Measurements from ENCODE around the gene KCNN2.

The KCNN2 gene

DNA sequence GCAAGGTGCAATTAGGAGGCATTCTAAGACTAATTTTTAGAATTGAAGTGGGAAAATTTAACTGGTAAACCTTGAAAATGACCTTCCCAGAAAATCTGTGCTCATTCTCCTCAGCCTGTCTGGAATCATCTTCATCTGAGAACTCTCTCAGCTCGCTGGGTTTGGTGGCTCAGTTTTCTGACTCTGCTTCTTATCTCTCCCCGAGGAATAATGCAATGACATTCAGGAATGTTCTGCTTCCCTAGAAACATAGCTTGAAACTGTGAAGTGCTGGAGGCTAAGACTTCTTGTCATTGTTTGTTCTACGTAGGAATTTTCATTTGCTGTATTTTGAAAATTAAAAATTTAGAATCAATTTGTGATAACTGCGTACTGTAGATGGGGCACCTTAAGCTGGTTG, 86.6 kb downstream of the KCNN2 start:
- no peak overlapping the region for H3K4me3 ChIP-seq (ENCODE audit: low read length)
- TF ChIP-seq, protein P1, sequence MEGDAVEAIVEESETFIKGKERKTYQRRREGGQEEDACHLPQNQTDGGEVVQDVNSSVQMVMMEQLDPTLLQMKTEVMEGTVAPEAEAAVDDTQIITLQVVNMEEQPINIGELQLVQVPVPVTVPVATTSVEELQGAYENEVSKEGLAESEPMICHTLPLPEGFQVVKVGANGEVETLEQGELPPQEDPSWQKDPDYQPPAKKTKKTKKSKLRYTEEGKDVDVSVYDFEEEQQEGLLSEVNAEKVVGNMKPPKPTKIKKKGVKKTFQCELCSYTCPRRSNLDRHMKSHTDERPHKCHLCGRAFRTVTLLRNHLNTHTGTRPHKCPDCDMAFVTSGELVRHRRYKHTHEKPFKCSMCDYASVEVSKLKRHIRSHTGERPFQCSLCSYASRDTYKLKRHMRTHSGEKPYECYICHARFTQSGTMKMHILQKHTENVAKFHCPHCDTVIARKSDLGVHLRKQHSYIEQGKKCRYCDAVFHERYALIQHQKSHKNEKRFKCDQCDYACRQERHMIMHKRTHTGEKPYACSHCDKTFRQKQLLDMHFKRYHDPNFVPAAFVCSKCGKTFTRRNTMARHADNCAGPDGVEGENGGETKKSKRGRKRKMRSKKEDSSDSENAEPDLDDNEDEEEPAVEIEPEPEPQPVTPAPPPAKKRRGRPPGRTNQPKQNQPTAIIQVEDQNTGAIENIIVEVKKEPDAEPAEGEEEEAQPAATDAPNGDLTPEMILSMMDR (IDR thresholded peaks at IDR 0.05; ENCODE audit: insufficient read depth, low read depth, low read length, missing control alignments) = no peak
- no peak for DNase-seq (ENCODE audit: low read depth)

DNA sequence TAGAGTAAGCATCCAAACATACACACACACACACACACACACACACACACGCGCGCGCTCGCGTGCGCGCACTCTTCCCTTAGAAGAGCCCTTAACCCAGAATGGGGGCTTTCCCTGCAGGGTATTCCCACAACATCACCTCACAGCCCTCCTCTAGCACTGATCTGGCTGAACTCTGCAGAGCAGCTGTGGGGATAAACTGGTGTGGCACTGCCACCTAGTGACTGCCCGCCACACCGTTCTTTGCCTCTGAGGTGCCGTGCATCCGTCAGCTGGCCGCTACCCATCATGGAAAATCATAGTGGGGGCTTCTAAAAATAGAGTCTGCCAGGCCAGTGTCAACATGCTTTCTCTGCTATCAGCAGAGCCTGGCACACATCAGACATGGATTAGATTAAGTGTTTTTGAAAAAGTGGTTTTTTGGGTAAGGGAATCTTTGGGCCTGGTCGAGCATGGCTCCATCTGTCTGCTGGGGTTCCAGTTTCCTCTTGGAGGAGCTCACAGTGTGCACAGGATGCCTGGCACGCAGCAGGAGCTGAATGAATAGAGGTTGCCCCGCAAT, 88.1 kb downstream of the KCNN2 start:
- TF ChIP-seq, protein P1 (IDR thresholded peaks at IDR 0.05; ENCODE audit: insufficient read depth, low read depth, low read length, missing control alignments) = peak; percentile 88
- H3K4me3 ChIP-seq (ENCODE audit: low read length) = no peak overlapping the region
- peak; percentile 60 for DNase-seq (ENCODE audit: low read depth)

DNA sequence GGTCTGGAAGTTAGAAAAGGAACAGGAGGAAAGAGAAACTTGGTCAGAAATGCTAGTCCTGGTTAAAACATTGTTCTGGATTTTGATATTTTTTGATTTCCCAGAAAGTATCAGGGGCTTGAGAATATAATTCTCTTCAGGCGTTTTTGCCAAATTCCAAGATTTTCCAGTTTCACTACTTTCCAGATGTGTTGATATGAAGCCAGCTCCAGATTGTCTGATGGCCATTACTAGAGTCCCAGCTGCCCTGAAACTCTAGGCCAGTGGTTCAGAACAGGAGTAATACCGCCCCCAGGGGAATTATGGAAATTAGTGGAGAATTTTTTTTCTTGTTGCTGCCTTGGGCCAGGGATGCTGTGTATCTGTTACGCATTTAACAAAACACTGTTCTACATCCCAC, 88.6 kb downstream of the KCNN2 start:
- DNase-seq (ENCODE audit: low read depth) = no peak
- TF ChIP-seq, protein P1 (IDR thresholded peaks at IDR 0.05; ENCODE audit: insufficient read depth, low read depth, low read length, missing control alignments) = no peak
- H3K4me3 ChIP-seq (ENCODE audit: low read length) = no peak overlapping the region

DNA sequence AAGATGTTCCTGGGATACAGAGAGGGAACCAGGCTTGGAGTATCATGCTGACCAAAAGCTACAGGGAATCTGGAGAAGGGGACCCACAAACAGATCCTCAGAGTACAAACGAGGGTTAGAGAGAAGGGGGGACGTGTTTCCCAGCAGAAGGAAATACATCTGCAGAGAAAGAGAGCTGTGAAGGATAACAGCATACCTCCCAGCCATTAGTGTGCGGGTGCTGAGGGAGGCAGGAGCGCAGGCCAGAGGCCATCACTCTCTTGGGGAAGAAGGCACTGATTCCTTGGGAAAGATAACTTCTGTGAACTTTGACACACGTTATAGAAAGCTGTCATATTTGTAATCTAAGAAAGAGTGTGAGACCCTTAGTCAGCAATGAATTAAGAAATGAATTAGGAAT, 96.9 kb downstream of the KCNN2 start:
- TF ChIP-seq, protein P1 (IDR thresholded peaks at IDR 0.05; ENCODE audit: insufficient read depth, low read depth, low read length, missing control alignments) = no peak
- DNase-seq (ENCODE audit: low read depth) = no peak
- no peak overlapping the region for H3K4me3 ChIP-seq (ENCODE audit: low read length)

DNA sequence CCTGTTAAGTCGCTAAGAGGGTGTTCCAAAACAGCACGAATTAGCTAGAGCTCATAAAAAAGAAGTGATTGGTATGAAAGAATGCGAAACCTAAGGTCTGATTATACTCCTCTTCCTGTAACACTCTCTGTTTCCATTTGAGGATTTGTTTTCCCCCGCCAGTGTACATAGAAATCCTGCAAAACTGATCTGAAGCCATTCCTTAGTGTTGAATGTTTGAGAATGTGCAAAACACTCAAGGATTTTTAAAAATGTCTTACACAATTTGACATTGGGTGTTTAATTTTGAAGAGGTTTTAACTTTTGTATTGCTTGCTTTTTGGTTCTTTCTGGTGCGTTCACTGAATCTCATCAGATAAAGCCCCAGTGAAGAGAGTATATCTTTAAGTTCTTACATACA, 105.3 kb downstream of the KCNN2 start:
- no peak overlapping the region for H3K4me3 ChIP-seq (ENCODE audit: low read length)
- DNase-seq (ENCODE audit: low read depth) = no peak
- TF ChIP-seq, protein P1 (IDR thresholded peaks at IDR 0.05; ENCODE audit: insufficient read depth, low read depth, low read length, missing control alignments) = no peak

DNA sequence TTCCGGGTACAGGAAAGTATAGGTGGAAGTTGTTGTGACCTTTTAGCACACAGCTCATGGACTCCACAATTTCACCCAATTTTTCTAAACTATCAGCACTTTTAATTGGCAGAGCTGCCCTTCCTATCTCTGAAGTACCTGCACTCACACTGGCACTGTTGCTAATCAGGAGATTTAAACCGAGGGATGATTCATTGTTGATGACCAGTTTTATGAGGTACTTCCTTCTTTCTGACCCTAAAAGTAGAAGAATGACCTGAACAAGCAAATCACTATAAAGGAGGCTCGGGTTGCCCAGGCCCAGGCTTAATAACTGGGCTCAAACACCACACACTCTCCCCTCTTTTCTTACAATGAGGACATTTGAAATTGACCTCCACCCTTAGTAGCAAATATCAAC, 105.9 kb downstream of the KCNN2 start:
- no peak overlapping the region for H3K4me3 ChIP-seq (ENCODE audit: low read length)
- DNase-seq (ENCODE audit: low read depth) = no peak
- TF ChIP-seq, protein P1 (IDR thresholded peaks at IDR 0.05; ENCODE audit: insufficient read depth, low read depth, low read length, missing control alignments) = no peak

DNA sequence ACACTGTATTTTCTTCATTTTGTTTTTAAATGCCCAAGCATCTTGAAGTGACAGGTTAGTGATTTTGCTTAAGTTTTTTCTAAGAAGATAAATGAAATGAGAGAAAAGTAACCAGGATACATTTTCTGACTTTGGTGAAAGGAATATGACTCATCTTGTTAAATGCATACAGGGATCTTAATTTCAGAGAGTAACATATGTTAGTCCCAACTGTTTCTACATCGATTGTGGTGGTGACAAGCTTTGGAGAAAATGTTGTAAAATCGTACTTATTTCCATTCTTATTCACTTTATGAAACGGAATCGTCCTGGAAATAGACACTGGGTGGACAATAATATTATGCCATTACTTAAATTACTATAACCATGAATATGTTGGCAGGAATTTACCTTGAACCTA, 107.5 kb downstream of the KCNN2 start:
- DNase-seq (ENCODE audit: low read depth) = no peak
- TF ChIP-seq, protein P1 (IDR thresholded peaks at IDR 0.05; ENCODE audit: insufficient read depth, low read depth, low read length, missing control alignments) = no peak
- no peak overlapping the region for H3K4me3 ChIP-seq (ENCODE audit: low read length)
